ENCODE data around the gene PRKCZ. TPM values are rescaled to one million over a fixed set of nuclear protein-coding genes. Genes with fewer than 3 reads are reported as not detected.
A peak's percentile ranks its signal among the peaks of the same experiment; 100 is the strongest.

The PRKCZ gene
- polyA plus RNA-seq, 1 of the 3 experiments (the other 2 are of a cell fraction) = 24.2 TPM

DNA sequence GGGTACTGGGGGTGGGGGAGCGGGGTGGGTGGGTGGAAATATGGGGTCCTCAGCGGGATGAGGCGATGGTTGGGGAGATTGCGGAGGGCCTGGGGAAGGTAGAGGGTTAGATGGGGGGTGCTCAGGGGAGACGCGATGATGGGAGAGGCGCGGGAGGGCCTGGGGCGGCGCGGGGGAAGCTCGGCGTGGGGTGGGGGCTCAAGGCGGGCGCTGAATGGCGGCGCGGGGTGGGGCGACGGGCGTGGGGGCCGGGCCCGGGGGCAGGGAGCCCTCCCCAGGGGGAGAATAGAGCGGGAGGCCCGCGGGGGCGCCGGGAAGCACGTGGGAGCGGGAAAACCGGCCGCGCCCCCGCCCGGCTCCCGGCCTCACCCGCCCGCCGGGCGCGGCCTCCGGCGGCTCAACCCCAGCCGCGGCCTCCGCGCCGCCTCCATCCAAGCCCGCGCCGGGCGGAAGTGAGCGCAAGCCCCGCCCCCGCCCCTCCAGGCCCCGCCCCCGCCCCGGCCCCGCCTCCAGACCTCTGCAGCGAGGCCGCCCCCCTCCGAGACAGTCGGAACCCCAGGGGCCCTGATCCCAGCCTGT is 144.2 kb downstream of the PRKCZ start, which contains the start of gene FAAP20:
Gene FAAP20, minus strand, starts transcription at position 454 of the 579 bp plus-strand sequence. Its CDS starts 23 bp downstream, at position 431.
- TF ChIP-seq, protein P1, sequence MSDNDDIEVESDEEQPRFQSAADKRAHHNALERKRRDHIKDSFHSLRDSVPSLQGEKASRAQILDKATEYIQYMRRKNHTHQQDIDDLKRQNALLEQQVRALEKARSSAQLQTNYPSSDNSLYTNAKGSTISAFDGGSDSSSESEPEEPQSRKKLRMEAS (IDR thresholded peaks at IDR 0.05; ENCODE audit: low read depth) = no peak
- TF ChIP-seq EZH2phosphoT487 (IDR thresholded peaks at IDR 0.05; ENCODE audit: borderline replicate concordance, low read depth) (no peak), FOXM1 (IDR thresholded peaks at IDR 0.05; ENCODE audit: low read depth) (no peak), GABPA (IDR thresholded peaks at IDR 0.05; ENCODE audit: low read depth) (no peak), TEAD4 (IDR thresholded peaks at IDR 0.05; ENCODE audit: borderline replicate concordance, insufficient read depth) (no peak)
- TF ChIP-seq, protein P2, sequence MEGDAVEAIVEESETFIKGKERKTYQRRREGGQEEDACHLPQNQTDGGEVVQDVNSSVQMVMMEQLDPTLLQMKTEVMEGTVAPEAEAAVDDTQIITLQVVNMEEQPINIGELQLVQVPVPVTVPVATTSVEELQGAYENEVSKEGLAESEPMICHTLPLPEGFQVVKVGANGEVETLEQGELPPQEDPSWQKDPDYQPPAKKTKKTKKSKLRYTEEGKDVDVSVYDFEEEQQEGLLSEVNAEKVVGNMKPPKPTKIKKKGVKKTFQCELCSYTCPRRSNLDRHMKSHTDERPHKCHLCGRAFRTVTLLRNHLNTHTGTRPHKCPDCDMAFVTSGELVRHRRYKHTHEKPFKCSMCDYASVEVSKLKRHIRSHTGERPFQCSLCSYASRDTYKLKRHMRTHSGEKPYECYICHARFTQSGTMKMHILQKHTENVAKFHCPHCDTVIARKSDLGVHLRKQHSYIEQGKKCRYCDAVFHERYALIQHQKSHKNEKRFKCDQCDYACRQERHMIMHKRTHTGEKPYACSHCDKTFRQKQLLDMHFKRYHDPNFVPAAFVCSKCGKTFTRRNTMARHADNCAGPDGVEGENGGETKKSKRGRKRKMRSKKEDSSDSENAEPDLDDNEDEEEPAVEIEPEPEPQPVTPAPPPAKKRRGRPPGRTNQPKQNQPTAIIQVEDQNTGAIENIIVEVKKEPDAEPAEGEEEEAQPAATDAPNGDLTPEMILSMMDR (IDR thresholded peaks at IDR 0.05) = no peak
- no peaks in the 10 kb centered on the region for H3K9me2 ChIP-seq
- DNase-seq = peak; percentile 93
- peak within 1 kb of the TSS; percentile 87 for H3K4me2 ChIP-seq
- no peaks in the 10 kb centered on the region for H3K36me3 ChIP-seq (replicated peaks in 1 of 2; ENCODE audit: control insufficient read depth in 1 of 2, insufficient read depth in 2 of 2, low read length in 1 of 2)
- H3K27me3 ChIP-seq (ENCODE audit: insufficient read depth) = no peaks in the 10 kb centered on the region
- no peaks in the 10 kb centered on the region for H3K9me3 ChIP-seq
- H2AFZ ChIP-seq (ENCODE audit: low read depth) = peak within 1 kb of the TSS; percentile 84; the same call in 1 of the 2 replicates
- H3K9ac ChIP-seq = peak within 1 kb of the TSS; percentile 70; the same call in 1 of the 2 replicates
- H3K4me1 ChIP-seq (ENCODE audit: control insufficient read depth in 1 of 2, insufficient read depth in 2 of 2, low read depth in 1 of 2, low read length in 1 of 2) = peaks cover 0 to 46% of the 10 kb centered on the region in 2 experiments; a peak in 1 of 4 replicates
- WGBS (ENCODE audit: low lambda C conversion rate) = 3% methylated on average over 20 of the region's 63 CpGs
- H3K27ac ChIP-seq (ENCODE audit: low read depth in 2 of 2, low read length in 1 of 2) = peak within 1 kb of the TSS; percentile 85 to 94
- H3F3A ChIP-seq (replicated peaks; ENCODE audit: insufficient read depth) = no peaks in the 10 kb centered on the region
- peaks cover 36% of the 10 kb centered on the region for H3K79me2 ChIP-seq (ENCODE audit: insufficient read depth)
- POLR2A ChIA-PET = interaction anchor here (0.9 to 2.9 kb wide), 5 partner anchors 10 to 197 kb away, joined by 3 to 35 read pairs (median 3); partner anchors contain the start of genes MORN1 and RER1
- H4K20me1 ChIP-seq (ENCODE audit: insufficient read depth) = no peaks in the 10 kb centered on the region
- H3K4me3 ChIP-seq (ENCODE audit: low read depth in 2 of 2, low read length in 1 of 2) = peak within 1 kb of the TSS; percentile 68 to 73
- CTCF ChIA-PET = interaction anchor here (0.6 to 11.4 kb wide), 54 partner anchors 8 to 393 kb away, joined by 3 to 292 read pairs (median 4); partner anchors contain the start of genes MORN1 and RER1

DNA sequence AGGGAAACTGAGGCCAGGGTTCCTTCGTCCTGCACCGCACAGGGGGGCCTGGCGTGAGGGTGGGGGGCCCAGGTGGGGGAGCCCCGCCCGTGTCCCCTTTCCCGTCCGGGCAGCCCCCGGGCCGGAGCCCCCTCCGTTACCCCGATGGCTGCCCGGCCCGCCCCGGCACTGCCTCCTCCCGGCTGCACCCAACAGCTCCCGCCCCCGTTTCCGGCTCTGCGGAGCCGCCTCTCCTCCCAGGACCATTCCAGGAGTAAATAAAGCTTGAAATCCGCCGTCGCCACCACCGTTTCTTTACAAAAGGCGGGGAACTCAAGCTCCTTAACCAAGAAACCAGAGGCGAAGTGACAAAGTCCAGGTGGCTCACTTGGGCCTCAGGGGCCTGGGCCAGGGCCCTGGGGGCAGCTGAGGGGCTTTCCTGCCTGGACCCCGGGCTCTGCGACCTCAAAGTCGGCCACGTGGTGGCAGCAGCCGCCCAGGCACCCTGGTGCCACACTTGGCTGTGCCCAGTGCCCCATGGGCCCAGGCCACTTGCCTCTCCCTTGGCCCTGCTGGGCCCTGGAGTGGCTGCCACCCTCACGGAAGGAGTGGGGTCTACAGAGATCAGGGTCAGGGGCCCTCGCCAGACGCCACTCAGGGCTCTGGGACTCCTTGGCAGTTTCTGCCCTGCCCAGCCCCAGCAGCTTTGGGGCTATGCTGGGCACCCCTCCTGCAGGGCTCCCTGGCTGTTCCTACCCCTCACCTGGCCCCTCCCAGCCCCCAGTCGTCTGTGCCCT is 144.9 kb downstream of the PRKCZ start:
- Histone ChIP-seq H3K79me2 (ENCODE audit: insufficient read depth) (peaks cover 36% of the 10 kb centered on the region), H3K9me3 (no peaks in the 10 kb centered on the region), H2AFZ (ENCODE audit: low read depth) (peak overlapping the region; percentile 84; the same call in 1 of the 2 replicates), H3K27ac (ENCODE audit: low read depth in 2 of 2, low read length in 1 of 2) (peak overlapping the region; percentile 85 to 94), H3K4me3 (ENCODE audit: low read depth in 2 of 2, low read length in 1 of 2) (peak overlapping the region; percentile 68 to 73), H3K36me3 (replicated peaks in 1 of 2; ENCODE audit: control insufficient read depth in 1 of 2, insufficient read depth in 2 of 2, low read length in 1 of 2) (no peaks in the 10 kb centered on the region), H4K20me1 (ENCODE audit: insufficient read depth) (no peaks in the 10 kb centered on the region), H3K4me2 (peak overlapping the region; percentile 78; the same call in 1 of the 2 replicates), H3K9me2 (no peaks in the 10 kb centered on the region), H3K9ac (peak overlapping the region; percentile 70; the same call in 1 of the 2 replicates), H3K27me3 (ENCODE audit: insufficient read depth) (no peaks in the 10 kb centered on the region), H3K4me1 (ENCODE audit: control insufficient read depth in 1 of 2, insufficient read depth in 2 of 2, low read depth in 1 of 2, low read length in 1 of 2) (peaks cover 0 to 41% of the 10 kb centered on the region in 2 experiments; a peak in 1 of 4 replicates), H3F3A (replicated peaks; ENCODE audit: insufficient read depth) (no peaks in the 10 kb centered on the region)
- POLR2A ChIA-PET = interaction anchor here (0.5 to 2.9 kb wide), 8 partner anchors 10 to 1323 kb away, joined by 3 to 35 read pairs (median 3); partner anchors contain the start of genes MORN1 and RER1
- DNase-seq = peak; percentile 96
- WGBS (ENCODE audit: low lambda C conversion rate) = 0% methylated on average over 13 of the region's 35 CpGs
- CTCF ChIA-PET = interaction anchor here (0.6 to 11.4 kb wide), 57 partner anchors 9 to 392 kb away, joined by 3 to 292 read pairs (median 4); partner anchors contain the start of genes MORN1 and RER1
- TF ChIP-seq JUND (IDR thresholded peaks at IDR 0.05) (no peak), GABPA (IDR thresholded peaks at IDR 0.05; ENCODE audit: low read depth) (peak; percentile 69), SIN3A (IDR thresholded peaks at IDR 0.05; ENCODE audit: borderline replicate concordance, low read depth, low read length) (no peak; the same call in 1 of the 2 replicates), FOXJ3 (CRISPR knock-in tag; IDR thresholded peaks at IDR 0.05) (no peak), YY1 (IDR thresholded peaks at IDR 0.05; ENCODE audit: low read depth) (0 out of 2 replicates have a peak, but pooled peaks have one; percentile 54), RAD21 (IDR thresholded peaks at IDR 0.05; ENCODE audit: low read length) (peak; percentile 94)
- TF ChIP-seq, protein P2 (IDR thresholded peaks at IDR 0.05) = peak; percentile 87
- TF ChIP-seq, protein P3, sequence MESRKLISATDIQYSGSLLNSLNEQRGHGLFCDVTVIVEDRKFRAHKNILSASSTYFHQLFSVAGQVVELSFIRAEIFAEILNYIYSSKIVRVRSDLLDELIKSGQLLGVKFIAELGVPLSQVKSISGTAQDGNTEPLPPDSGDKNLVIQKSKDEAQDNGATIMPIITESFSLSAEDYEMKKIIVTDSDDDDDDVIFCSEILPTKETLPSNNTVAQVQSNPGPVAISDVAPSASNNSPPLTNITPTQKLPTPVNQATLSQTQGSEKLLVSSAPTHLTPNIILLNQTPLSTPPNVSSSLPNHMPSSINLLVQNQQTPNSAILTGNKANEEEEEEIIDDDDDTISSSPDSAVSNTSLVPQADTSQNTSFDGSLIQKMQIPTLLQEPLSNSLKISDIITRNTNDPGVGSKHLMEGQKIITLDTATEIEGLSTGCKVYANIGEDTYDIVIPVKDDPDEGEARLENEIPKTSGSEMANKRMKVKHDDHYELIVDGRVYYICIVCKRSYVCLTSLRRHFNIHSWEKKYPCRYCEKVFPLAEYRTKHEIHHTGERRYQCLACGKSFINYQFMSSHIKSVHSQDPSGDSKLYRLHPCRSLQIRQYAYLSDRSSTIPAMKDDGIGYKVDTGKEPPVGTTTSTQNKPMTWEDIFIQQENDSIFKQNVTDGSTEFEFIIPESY (IDR thresholded peaks at IDR 0.05; ENCODE audit: borderline replicate concordance, low read depth) = no peak
- TF ChIP-seq, protein P4, sequence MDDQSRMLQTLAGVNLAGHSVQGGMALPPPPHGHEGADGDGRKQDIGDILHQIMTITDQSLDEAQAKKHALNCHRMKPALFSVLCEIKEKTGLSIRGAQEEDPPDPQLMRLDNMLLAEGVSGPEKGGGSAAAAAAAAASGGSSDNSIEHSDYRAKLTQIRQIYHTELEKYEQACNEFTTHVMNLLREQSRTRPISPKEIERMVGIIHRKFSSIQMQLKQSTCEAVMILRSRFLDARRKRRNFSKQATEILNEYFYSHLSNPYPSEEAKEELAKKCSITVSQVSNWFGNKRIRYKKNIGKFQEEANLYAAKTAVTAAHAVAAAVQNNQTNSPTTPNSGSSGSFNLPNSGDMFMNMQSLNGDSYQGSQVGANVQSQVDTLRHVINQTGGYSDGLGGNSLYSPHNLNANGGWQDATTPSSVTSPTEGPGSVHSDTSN (IDR thresholded peaks at IDR 0.05) = 0 out of 2 replicates have a peak, but pooled peaks have one; percentile 2

Measured in SK-N-SH (cell line).